ENCODE measurements around the gene MAD1L1.
"Not testable (repeated sequence)": the region's sequence is repeated elsewhere in the genome, so short reads cannot be mapped to it uniquely, and the experiment has no call there.

DNA sequence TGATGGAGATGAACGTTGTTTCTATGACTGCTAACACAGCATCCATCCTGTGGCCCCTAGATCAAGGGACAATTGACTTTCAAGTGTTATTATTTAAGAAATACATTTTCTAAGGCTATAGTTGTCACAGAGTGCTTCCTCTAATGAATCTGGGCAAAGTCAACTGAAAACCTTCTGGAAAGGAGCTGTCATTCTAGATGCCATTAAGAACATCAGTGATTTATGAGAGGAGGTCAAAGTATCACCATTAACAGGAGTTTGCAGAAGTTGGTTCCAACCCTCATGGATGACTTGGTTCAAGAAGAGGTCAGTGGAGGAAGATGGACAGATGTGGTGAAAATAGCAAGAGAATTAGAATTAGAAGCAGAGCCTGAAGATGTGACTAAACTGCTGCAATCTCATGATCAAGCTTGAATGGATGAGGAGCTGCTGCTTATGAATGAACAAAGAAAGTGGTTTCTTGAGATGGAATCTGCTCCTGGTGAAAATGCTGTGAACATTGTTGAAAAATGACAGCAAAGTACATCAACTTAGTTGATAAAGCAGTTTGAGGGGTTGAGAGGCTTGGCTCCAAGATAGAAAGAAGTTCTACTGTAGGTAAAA is 400.7 kb downstream of the MAD1L1 start:
- TF ChIP-seq, protein P1, sequence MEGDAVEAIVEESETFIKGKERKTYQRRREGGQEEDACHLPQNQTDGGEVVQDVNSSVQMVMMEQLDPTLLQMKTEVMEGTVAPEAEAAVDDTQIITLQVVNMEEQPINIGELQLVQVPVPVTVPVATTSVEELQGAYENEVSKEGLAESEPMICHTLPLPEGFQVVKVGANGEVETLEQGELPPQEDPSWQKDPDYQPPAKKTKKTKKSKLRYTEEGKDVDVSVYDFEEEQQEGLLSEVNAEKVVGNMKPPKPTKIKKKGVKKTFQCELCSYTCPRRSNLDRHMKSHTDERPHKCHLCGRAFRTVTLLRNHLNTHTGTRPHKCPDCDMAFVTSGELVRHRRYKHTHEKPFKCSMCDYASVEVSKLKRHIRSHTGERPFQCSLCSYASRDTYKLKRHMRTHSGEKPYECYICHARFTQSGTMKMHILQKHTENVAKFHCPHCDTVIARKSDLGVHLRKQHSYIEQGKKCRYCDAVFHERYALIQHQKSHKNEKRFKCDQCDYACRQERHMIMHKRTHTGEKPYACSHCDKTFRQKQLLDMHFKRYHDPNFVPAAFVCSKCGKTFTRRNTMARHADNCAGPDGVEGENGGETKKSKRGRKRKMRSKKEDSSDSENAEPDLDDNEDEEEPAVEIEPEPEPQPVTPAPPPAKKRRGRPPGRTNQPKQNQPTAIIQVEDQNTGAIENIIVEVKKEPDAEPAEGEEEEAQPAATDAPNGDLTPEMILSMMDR (conservative IDR thresholded peaks at IDR 0.05) = not testable (repeated sequence)
- TF ChIP-seq EZH2 (IDR thresholded peaks at IDR 0.05; ENCODE audit: low read depth) = not testable (repeated sequence)

Measured in PC-9 (cell line).